HG02870 (cell line): ENCODE data around the gene GRHL3.
A peak's percentile ranks its signal among the peaks of the same experiment; 100 is the strongest.

Experiments used
- ATAC-seq: cut with Tn5 transposase; IDR thresholded peaks from one replicate; pipeline ENCODE4 v1.9.1; 2021; ENCODE audit warnings: mild to moderate bottlenecking, moderate library complexity; ENCODE audit not compliant: unreplicated experiment

GRHL3 gene

GRCh38 chr1:24366707-24367106, 47.5 kb downstream of the GRHL3 start:
- no peak for ATAC-seq

DNA sequence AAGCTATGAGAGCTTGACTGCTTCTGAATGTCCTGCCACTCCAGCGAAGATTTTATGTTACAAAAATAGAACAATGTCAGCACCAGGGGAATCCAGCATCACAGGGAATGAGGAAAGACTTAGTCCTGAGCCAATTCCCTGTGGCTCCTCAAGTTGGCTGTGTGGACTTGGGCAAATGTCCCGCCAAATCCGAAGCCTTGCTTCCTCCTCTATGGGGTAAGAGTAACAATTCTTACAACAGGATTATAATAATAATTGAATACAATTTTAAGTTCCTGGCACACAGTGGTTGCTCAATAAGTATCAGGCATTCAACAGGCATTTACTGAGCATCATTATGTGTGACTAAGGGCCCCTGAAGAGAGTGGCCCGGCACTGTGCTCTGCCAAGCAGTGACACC, 50.0 kb downstream of the GRHL3 start:
- no peak for ATAC-seq

GRCh38 chr1:24369801-24370200, 50.6 kb downstream of the GRHL3 start:
- ATAC-seq: no peak

GRCh38 chr1:24373044-24373443, 53.9 kb downstream of the GRHL3 start:
- ATAC-seq: no peak

- ATAC-seq: no peak
Observed at GRCh38 chr1:24373710-24374109, 54.6 kb downstream of the GRHL3 start.

DNA sequence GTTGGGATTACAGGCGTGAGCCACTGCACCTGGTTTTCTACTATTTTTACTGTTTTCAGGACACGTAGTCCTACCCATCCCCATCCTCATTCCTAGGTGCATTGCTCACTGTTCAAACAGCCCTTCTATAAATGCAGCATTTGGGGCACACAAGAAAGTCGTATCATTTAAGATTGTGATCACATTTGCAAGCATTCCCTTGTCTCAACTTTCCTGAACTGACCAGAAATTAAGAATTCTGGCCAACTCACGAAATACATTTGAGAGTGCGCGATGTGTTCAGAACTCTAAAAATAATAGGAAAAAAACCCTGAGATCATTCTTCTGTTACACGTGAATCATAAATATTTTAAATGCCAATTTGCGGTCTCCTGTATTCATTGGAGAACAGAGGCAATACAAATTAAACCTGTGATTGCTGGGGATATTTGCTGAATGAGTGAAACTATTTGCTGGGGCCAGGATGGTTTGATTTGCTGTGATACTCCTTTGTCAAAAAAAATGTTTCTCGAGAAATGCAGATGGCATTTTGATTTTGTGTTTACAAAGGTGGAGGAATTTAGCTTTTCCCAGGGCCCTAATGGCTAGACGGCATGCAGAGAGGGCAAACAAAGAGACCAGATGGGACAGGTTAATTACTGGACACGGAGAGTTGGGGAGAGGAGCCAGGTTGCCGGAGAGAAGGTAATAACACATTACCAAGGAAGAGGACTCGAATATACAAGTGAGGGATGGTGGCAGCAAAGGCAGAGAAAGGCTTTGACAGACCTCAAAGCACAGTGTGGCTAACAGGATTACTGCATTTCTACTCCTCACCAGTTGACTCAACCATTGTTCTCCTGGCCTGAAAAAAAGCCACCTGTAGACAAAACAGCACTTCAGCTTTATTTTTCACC, 56.0 kb downstream of the GRHL3 start:
- no peak for ATAC-seq

GRCh38 chr1:24379733-24380315, 60.7 kb downstream of the GRHL3 start:
- ATAC-seq: no peak

DNA sequence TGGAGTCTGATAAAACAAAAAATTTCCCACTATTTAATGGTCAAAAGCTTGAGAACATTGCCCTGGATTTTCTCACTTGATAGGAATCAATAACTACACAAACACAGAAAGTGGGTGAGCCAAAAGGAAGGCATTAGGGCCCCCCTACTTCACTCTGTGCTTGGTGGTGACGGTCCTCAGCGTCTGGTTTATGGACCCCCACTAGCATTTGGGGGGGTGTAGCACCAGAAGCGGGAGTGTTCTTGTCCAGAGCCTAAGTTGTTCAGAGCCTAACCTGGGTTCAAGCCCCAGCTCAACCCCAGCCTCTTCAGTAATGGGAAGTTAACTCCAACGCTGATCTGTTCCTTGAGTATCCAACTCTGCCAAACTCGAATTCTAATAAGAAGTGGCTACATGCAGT, 61.4 kb downstream of the GRHL3 start:
- ATAC-seq: no peak

GRCh38 chr1:24381256-24381655, 62.1 kb downstream of the GRHL3 start:
- no peak for ATAC-seq

DNA sequence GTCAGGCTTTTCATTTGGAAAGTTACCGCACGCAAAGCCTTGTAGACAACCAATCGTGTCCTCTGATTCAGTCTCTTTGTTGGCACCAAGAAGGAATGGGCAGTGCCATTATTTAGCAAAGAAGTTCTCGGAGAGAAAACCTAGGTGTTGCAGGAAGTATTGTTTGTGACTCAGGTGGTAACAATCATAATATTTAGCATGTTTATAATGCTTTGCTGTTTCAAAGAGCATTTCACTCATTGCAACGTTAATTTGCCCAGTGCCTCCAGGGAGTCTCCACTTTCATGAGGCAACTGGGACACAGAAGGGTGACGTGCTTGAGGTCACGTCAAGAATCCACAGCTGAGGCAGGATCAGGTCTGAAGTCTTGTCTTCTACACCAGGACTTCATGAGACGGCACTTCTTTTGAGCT, 63.0 kb downstream of the GRHL3 start:
- no peak for ATAC-seq

DNA sequence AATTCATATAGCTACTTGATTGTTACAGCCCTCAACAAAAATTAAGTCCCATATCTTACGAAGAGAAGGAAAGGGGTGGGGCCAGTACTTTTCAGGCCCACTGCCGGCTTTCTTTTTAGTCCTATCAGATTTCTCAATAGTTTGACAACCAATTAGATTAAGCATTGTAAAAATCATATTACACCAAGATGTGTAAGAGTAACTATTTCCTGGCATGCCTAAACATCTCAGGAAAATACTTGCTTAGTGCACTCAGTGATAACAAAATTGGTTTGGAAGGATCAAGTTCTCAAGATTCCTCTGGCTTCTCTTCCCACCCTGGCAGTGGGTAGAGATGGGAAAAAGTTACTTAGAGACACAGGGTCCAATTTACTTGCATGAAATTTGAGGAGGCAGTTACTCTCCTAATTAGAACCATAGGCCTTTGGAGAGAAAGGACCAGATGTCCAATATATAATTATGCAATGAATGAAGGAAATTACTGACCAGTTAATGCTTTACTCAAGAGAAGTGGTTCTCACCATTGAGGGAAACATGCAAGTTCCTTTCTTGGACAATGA, 64.3 kb downstream of the GRHL3 start:
- no peak for ATAC-seq

DNA sequence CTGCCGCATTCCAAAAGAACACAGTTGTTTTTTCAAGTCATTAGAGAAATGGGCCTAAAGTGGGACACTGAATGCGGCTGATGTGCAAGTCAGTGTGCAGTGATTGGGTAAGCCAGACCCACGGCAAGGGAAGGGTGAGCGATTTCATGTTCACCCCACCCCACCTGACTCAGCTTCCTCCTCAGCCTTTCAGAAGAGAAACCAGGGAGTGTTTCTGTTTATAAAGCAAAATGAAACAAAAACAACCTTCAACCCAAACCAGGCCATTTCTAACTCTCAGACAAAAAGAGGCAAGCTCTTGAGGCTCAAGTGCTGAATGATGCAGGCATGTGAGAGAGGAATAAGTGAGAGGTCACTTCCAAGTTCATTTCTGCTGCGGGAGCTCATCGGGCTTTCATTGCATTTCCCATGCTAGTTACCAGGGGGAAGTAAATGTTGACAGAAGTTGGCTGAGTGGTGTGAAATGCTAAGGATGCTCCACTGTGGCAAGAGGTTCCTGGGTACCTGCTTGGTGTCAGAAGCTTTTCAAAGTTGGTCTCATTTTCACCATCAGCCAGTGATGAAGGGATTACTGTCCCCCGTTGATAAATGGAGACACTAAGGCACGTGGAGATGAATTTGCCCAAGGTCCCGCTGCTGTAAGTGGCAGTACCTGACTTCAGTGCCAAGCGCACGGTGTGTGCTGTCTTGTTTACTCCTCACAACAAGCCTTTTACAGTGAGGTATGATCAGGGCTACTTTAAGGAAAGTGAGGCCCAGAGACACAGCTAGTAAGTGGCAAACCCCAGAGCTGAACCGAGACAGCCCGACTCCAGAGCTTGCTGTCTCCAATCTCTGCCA, 65.3 kb downstream of the GRHL3 start:
- ATAC-seq: peak; percentile 67

DNA sequence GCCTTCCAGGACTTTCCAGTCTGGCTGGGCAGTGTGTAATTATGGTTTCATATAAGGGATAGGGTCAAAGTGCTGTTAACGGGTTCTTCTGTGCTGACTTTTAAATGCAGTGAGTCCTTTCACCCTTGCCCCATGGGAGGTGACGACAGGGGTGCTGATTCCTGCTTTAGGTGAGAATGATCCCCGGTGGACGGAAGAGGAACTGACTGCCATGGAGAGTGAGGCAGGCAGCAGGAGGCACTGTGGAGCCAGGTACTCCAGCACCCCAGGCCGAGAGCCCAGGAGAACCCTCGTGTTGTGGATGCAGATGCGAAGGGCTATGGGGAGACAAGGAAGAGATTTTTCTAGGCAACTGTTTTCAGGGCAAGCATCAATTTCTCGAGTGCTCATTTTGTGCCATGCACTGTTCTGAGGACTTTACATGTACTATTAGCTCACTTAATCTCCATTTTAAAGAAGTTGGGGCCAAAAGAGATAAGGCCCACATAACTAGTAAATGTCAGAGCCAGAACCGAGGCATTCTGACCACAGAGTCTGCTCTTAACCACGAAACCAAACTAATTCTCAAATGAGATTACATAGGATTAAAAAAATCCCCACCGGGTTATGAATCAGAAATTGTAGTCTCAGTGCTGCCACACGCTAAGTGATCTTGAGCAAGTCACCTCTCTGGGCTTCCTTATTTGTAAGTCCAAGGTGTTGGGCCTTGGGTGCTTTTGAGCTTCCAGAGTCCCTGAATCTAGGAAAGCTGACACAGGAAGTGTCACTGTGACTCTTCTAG, 66.2 kb downstream of the GRHL3 start:
- ATAC-seq: no peak

DNA sequence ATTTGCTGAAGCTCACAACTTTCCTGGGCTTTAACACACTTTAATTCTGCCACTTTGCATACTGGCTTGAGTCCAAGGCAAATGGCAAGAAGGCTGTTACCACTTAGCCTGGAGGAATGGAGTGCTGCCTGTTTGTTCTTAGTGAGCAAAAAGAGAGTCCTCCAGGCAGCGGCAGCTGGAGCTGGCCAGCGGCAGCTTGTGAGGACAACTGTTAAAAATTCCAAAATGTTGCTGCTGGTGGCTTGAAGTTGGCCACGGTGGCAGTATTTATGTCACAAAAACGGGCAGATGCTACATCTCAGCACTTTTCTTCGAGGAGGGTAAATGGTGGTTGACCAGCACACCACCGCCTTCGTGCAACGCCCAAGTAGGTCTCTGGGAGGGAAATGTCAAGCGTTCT, 67.1 kb downstream of the GRHL3 start:
- no peak for ATAC-seq

- no peak for ATAC-seq
Observed at GRCh38 chr1:24386931-24387330, 67.8 kb downstream of the GRHL3 start.

GRCh38 chr1:24387636-24388175, 68.5 kb downstream of the GRHL3 start:
- ATAC-seq: no peak

DNA sequence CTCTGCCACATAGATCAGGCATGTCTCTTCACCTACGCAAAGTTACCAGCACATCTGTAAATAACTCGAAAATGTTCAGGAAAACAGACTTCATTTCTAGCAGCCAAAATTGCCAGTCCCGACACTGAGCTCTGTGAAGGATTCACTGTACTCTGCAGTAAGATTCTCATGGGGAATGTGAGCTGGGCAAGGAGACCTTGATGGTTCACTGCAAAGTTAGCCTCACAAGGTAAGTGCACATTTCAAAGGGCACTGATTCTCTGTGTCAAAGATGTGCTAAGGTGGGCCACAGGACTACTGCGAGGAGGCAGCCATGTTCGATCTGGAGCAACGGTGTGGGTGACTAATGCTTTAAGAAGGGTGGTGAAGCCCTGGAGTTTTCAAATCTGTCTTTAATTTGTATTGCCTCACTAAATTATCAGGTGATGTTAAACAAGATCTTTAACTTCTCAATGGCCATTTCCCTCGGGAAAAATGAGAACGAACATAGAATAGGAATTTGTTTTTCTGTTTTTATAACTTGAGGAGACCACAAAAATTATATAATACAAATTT, 69.3 kb downstream of the GRHL3 start:
- no peak for ATAC-seq

GRCh38 chr1:24389231-24389678, 70.1 kb downstream of the GRHL3 start:
- ATAC-seq: no peak

- no peak for ATAC-seq
Observed at GRCh38 chr1:24390924-24391782, 72.0 kb downstream of the GRHL3 start.
